Ascending aorta (tissue), 2 donors: Measurements from ENCODE around the gene ZNF500. TPM values are rescaled to one million over a fixed set of nuclear protein-coding genes. Genes with fewer than 3 reads are reported as not detected.

Experiments
- DNase-seq, 2 donors: peaks; one replicate each; pipeline ENCODE4 v3.0.0-alpha.2; 2019; ENCODE audit warnings: low spot score in 2 of 2
- H3K27ac ChIP-seq, 2 donors: fragments of 200-600 bp; sonication (generic); one replicate each; pipeline ENCODE4 v1.5.1; 2016 to 2017; ENCODE audit warnings: mild to moderate bottlenecking in 1 of 2
- H3K27me3 ChIP-seq: fragments of 200-600 bp; sonication (generic); one replicate; pipeline ENCODE4 v1.5.1; 2017
- H3K36me3 ChIP-seq, 2 donors: fragments of 200-600 bp; sonication (generic); one replicate each; pipeline ENCODE4 v1.5.1; 2016
- H3K4me1 ChIP-seq, 2 donors: fragments of 200-600 bp; sonication (generic); one replicate each; pipeline ENCODE4 v1.5.1; 2016 to 2017; ENCODE audit warnings: mild to moderate bottlenecking in 1 of 2
- H3K4me3 ChIP-seq, 2 donors: fragments of 200-600 bp; sonication (generic); one replicate each; pipeline ENCODE4 v1.5.1; 2016 to 2017; ENCODE audit warnings: mild to moderate bottlenecking in 1 of 2
- H3K9me3 ChIP-seq, 2 donors: fragments of 200-600 bp; sonication (generic); one replicate each; pipeline ENCODE4 v1.5.1; 2016
- CTCF ChIP-seq, 3 experiments: fragments of 200-600 bp in 2 of 3; fragments of 450-650 bp in 1 of 3; sonication (generic) in 2 of 3; IDR thresholded peaks; one replicate each; pipeline ENCODE4 v1.5.1; 2016 to 2019; ENCODE audit warnings: antibody characterized with exemption in 3 of 3, mild to moderate bottlenecking in 1 of 3, moderate library complexity in 1 of 3
- intact Hi-C: fragments of 100-400 bp; cut with DNase I; formaldehyde crosslinking; loops from one replicate; pipeline ENCODE4 v1.15.1; 2023
- total RNA-seq: library from RNA; depleted of rRNA; stranded (reverse); fragments of >200 nt; gene quantifications from one replicate; pipeline ENCODE4 v1.1.0, GENCODE V29; 2016

Gene ZNF500
- total RNA-seq, 1 donor from 2014 or later, result 13.7 TPM

GRCh38 chr16:4734730-4735535, 32.0 kb downstream of the ZNF500 start:
- Histone ChIP-seq H3K27me3 (no peaks in the 10 kb centered on the region), H3K4me1 (peaks cover 0 to 8% of the 10 kb centered on the region in 2 donors), H3K4me3 (peak overlapping the region; percentile 78 to 92), H3K27ac (peak overlapping the region; percentile 78 to 79), H3K36me3 (peaks cover under 1 to 7% of the 10 kb centered on the region in 2 donors), H3K9me3 (no peaks in the 10 kb centered on the region)
- no peak for TF ChIP-seq CTCF (IDR thresholded peaks at IDR 0.05)
- DNase-seq, result peak; percentile 47 to 94
- intact Hi-C loops, result loop anchor here (1.0 to 2.0 kb wide), 4 partner anchors 33 to 223 kb away; partner anchors contain the start of genes NUDT16L1, ROGDI and SEC14L5

GRCh38 chr16:4734063-4734729, 32.8 kb downstream of the ZNF500 start, which contains the start of the genes ANKS3 and DNAAF8:
Gene ANKS3, minus strand, starts transcription at chr16:4734271. Its CDS starts 4,122 bp downstream, at chr16:4730149.
Gene DNAAF8, plus strand, starts transcription at chr16:4734537. Its CDS starts 1,978 bp downstream, at chr16:4736515.
- Histone ChIP-seq H3K27ac (peak within 1 kb of the TSS; percentile 78 to 79), H3K4me1 (peaks cover 0 to 8% of the 10 kb centered on the region in 2 donors), H3K36me3 (peaks cover 8 to 15% of the 10 kb centered on the region in 2 donors), H3K4me3 (peak within 1 kb of the TSS; percentile 78 to 92), H3K9me3 (no peaks in the 10 kb centered on the region), H3K27me3 (no peaks in the 10 kb centered on the region)
- intact Hi-C loops, result loop anchor here (1.0 to 2.0 kb wide), 4 partner anchors 34 to 224 kb away; partner anchors contain the start of genes NUDT16L1, ROGDI and SEC14L5
- TF ChIP-seq CTCF (IDR thresholded peaks at IDR 0.05), result no peak
- peak; percentile 91 to 99 for DNase-seq

- H3K4me3 ChIP-seq, result peak overlapping the region; percentile 78 to 92
- peak overlapping the region; percentile 78 to 79 for H3K27ac ChIP-seq
- no peak for DNase-seq
- no peaks in the 10 kb centered on the region for H3K27me3 ChIP-seq
- no peak for TF ChIP-seq CTCF (IDR thresholded peaks at IDR 0.05)
- intact Hi-C loops, result loop anchor here (1.0 to 2.0 kb wide), 4 partner anchors 35 to 225 kb away; partner anchors contain the start of genes NUDT16L1, ROGDI and SEC14L5
- peaks cover 0 to 8% of the 10 kb centered on the region in 2 donors for H3K4me1 ChIP-seq
- H3K36me3 ChIP-seq, result peaks cover 13 to 20% of the 10 kb centered on the region in 2 donors
- H3K9me3 ChIP-seq, result no peaks in the 10 kb centered on the region
Observed at GRCh38 chr16:4733747-4734062, 33.3 kb downstream of the ZNF500 start.

DNA sequence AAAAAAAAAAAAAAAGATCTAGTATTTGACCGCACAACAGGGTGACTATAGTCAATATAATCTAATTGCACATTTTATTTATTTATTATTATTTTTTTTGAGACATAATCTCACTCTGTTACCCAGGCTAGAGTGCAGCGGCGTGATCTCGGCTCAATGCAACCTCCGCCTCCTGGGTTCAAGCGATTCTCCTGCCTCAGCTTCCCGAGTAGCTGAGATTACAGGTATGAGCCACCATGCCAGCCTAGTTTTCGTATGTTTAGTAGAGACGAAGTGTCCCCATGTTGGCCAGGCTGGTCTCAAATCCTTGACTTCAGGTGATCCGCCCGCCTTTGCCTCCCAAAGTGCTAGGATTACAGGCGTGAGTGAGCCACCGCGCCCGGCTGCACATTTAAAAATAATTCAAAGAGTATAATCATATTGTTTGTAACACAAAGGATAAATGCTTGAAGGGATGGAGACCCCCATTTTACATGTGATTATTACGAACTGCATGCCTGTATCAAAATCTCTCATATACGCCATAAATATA, 33.7 kb downstream of the ZNF500 start:
- DNase-seq, result no peak
- Histone ChIP-seq H3K36me3 (peaks cover 17 to 23% of the 10 kb centered on the region in 2 donors), H3K4me3 (peak overlapping the region; percentile 78 to 92), H3K9me3 (no peaks in the 10 kb centered on the region), H3K27me3 (no peaks in the 10 kb centered on the region), H3K4me1 (peaks cover 0 to 8% of the 10 kb centered on the region in 2 donors), H3K27ac (peak overlapping the region; percentile 78 to 79)
- intact Hi-C loops, result no loop called here
- TF ChIP-seq CTCF (IDR thresholded peaks at IDR 0.05), result no peak

GRCh38 chr16:4729876-4730275, 37.1 kb downstream of the ZNF500 start:
- Histone ChIP-seq H3K27me3 (no peaks in the 10 kb centered on the region), H3K4me3 (no peak overlapping the region), H3K9me3 (no peaks in the 10 kb centered on the region), H3K4me1 (peaks cover 0 to 3% of the 10 kb centered on the region in 2 donors), H3K27ac (no peak overlapping the region), H3K36me3 (peaks cover 36 to 44% of the 10 kb centered on the region in 2 donors)
- intact Hi-C loops, result no loop called here
- DNase-seq, result no peak
- no peak for TF ChIP-seq CTCF (IDR thresholded peaks at IDR 0.05)
